ENCODE results near the gene SLC35F1.

GRCh38 chr6:118148561-118148960 is 241.5 kb downstream of the SLC35F1 start:
- no peak for TF ChIP-seq MAX (IDR thresholded peaks at IDR 0.05)
- TF ChIP-seq CTCF (IDR thresholded peaks at IDR 0.05; ENCODE audit: low read depth, low read length, missing input control): no peak
- TF ChIP-seq YY1 (IDR thresholded peaks at IDR 0.05): no peak
- no peak for TF ChIP-seq HNF4G (IDR thresholded peaks at IDR 0.05)
- no peak for TF ChIP-seq REST (IDR thresholded peaks at IDR 0.05)
- no peak for TF ChIP-seq ZBTB33 (IDR thresholded peaks at IDR 0.05)

Data from liver (tissue), 3 donors.